AG04450 (cell line): ENCODE measurements around the gene ALDH4A1. TPM values are rescaled to one million over a fixed set of nuclear protein-coding genes. Genes with fewer than 3 reads are reported as not detected.

Experiments used
- CTCF ChIA-PET: fragments of 300-600, 350-600 bp; formaldehyde crosslinking; extraction: SDS; loops from one replicate; lab custom pipeline; 2022; ENCODE audit warnings: antibody characterized with exemption, inconsistent platforms; lab: Charles Lee
- POLR2A ChIA-PET: fragments of 350-600 bp; formaldehyde crosslinking; extraction: SDS; loops from one replicate; lab custom pipeline; 2021; ENCODE audit warnings: antibody characterized with exemption, inconsistent platforms; lab: Yijun Ruan, JAX
- DNase-seq: peaks from one replicate; pipeline ENCODE4 v3.0.0-alpha.2; 2011; ENCODE audit warnings: low read depth, low spot score
- H3K27ac ChIP-seq: one replicate; pipeline ENCODE4 v1.5.1; 2012; ENCODE audit warnings: low read depth, low read length, control low read depth
- H3K27me3 ChIP-seq: one replicate; pipeline ENCODE4 v1.6.0; 2012; ENCODE audit warnings: low read length; ENCODE audit not compliant: control insufficient read depth, insufficient read depth
- H3K4me3 ChIP-seq: 2 replicates; pipeline ENCODE4 v1.5.1; 2011; ENCODE audit warnings: mild to moderate bottlenecking, low read depth, low read length, control low read depth
- H3K9me3 ChIP-seq: 2 replicates; pipeline ENCODE4 v1.5.1; 2012; ENCODE audit warnings: low read length; ENCODE audit not compliant: control insufficient read depth, insufficient read depth
- CTCF ChIP-seq: IDR thresholded peaks from 2 replicates; pipeline ENCODE4 v1.5.1; 2011; ENCODE audit warnings: low read depth, low read length, control low read depth, inconsistent platforms
- polyA plus RNA-seq: library from polyadenylated mRNA; depleted of rRNA; stranded (reverse); fragments of >200 nt; gene quantifications from 2 replicates; pipeline ENCODE4 v1.2.3, GENCODE V29; 2011

ALDH4A1 gene
- polyA plus RNA-seq, 1 experiment = 8.8 TPM

- TF ChIP-seq CTCF = no peak
- ChIA-PET CTCF (interaction anchor here (1.4 to 5.2 kb wide), 3 partner anchors 10 to 17 kb away, joined by 3 to 60 read pairs (median 13); no protein-coding TSS in a partner anchor), POLR2A (interaction anchor here (0.6 to 1.2 kb wide), 2 partner anchors 17 to 21 kb away, joined by 3 read pairs; partner anchors contain the start of gene ALDH4A1)
- Histone ChIP-seq H3K4me3 (no peak overlapping the region), H3K9me3 (no peaks in the 10 kb centered on the region; the same call in 1 of the 2 replicates), H3K27ac (peak overlapping the region; percentile 47), H3K27me3 (no peaks in the 10 kb centered on the region)
- DNase-seq = no peak
Measured at GRCh38 chr1:18923756-18924211, 21.4 kb upstream of the ALDH4A1 start.

GRCh38 chr1:18922848-18923755 is 20.7 kb upstream of the ALDH4A1 start:
- ChIA-PET CTCF (interaction anchor here (2.5 to 5.2 kb wide), 3 partner anchors 10 to 16 kb away, joined by 13 to 60 read pairs (median 34); no protein-coding TSS in a partner anchor), POLR2A (interaction anchor here (1.5 kb wide), 1 partner anchor 33 kb away, joined by 5 read pairs; the partner anchor contains the start of gene IFFO2)
- no peak for DNase-seq
- Histone ChIP-seq H3K4me3 (no peak overlapping the region), H3K9me3 (no peaks in the 10 kb centered on the region; the same call in 1 of the 2 replicates), H3K27me3 (no peaks in the 10 kb centered on the region), H3K27ac (peak overlapping the region; percentile 91)
- no peak for TF ChIP-seq CTCF

- DNase-seq = peak; percentile 61
- peak overlapping the region; percentile 91 for H3K27ac ChIP-seq
- CTCF ChIA-PET = interaction anchor here (0.6 to 3.1 kb wide), 5 partner anchors 10 to 241 kb away, joined by 3 to 34 read pairs (median 4); no protein-coding TSS in a partner anchor
- TF ChIP-seq CTCF = peak; percentile 37
- peak overlapping the region; percentile 27; the same call in 1 of the 2 replicates for H3K4me3 ChIP-seq
- POLR2A ChIA-PET = interaction anchor here (0.5 to 1.5 kb wide), 2 partner anchors 34 to 287 kb away, joined by 3 to 5 read pairs; partner anchors contain the start of gene IFFO2
- H3K9me3 ChIP-seq = no peaks in the 10 kb centered on the region; the same call in 1 of the 2 replicates
- no peaks in the 10 kb centered on the region for H3K27me3 ChIP-seq
Measured at GRCh38 chr1:18922319-18922726, 20.0 kb upstream of the ALDH4A1 start.

GRCh38 chr1:18921516-18922251 is 19.3 kb upstream of the ALDH4A1 start:
- Histone ChIP-seq H3K27me3 (no peaks in the 10 kb centered on the region), H3K4me3 (no peak overlapping the region), H3K27ac (peak overlapping the region; percentile 91), H3K9me3 (no peaks in the 10 kb centered on the region; the same call in 1 of the 2 replicates)
- ChIA-PET POLR2A (interaction anchor here (0.5 to 1.5 kb wide), 2 partner anchors 35 to 287 kb away, joined by 3 to 5 read pairs; partner anchors contain the start of gene IFFO2), CTCF (interaction anchor here (0.6 to 3.1 kb wide), 5 partner anchors 9 to 242 kb away, joined by 3 to 34 read pairs (median 4); no protein-coding TSS in a partner anchor)
- peak; percentile 16; the same call in 1 of the 2 replicates for TF ChIP-seq CTCF
- no peak for DNase-seq
